H1 (cell line): Measurements from ENCODE around the gene PXDN. TPM values are rescaled to one million over a fixed set of nuclear protein-coding genes. Genes with fewer than 3 reads are reported as not detected.

ENCODE experiments used
- CTCF ChIA-PET: fragments of 300-600 bp; sonication (Branson Sonifier 250); formaldehyde crosslinking; loops from one replicate; lab custom pipeline; 2021; ENCODE audit not compliant: partially characterized antibody; lab: Charles Lee
- POLR2A ChIA-PET: fragments of 300-600 bp; sonication (Branson Sonifier 250); formaldehyde crosslinking; loops from one replicate; lab custom pipeline; 2021; ENCODE audit warnings: inconsistent platforms; ENCODE audit not compliant: partially characterized antibody; lab: Charles Lee
- DNase-seq, 2 experiments: peaks; one replicate each; pipeline versions ENCODE4 v3.0.0 to v3.0.0-alpha.2; 2010 to 2022; ENCODE audit warnings: low spot score in 2 of 2, low read depth in 1 of 2, mixed read lengths in 1 of 2
- FAIRE-seq: peaks from 2 replicates; lab custom pipeline; 2011; peaks lifted over from hg19 to GRCh38; lab: Jason Lieb, UNC
- H2AFZ ChIP-seq: 2 replicates; pipeline ENCODE4 v1.8.1; 2012; ENCODE audit warnings: low read length, inconsistent platforms
- H2AK5ac ChIP-seq: 2 replicates; pipeline ENCODE4 v1.6.1; 2013; ENCODE audit warnings: low read depth, low read length
- H2BK120ac ChIP-seq: replicated peaks from 2 replicates; pipeline ENCODE3; 2013; ENCODE audit warnings: low read depth, low read length, inconsistent platforms
- H2BK12ac ChIP-seq: 2 replicates; pipeline ENCODE4 v1.6.1; 2013; ENCODE audit warnings: low read depth, low read length
- H2BK15ac ChIP-seq: 2 replicates; pipeline ENCODE4 v1.6.1; 2013; ENCODE audit warnings: low read length
- H2BK20ac ChIP-seq: 2 replicates; pipeline ENCODE4 v1.6.1; 2013; ENCODE audit warnings: low read length
- H2BK5ac ChIP-seq: 2 replicates; pipeline ENCODE4 v1.6.1; 2013; ENCODE audit warnings: low read depth, low read length
- H3K14ac ChIP-seq: 2 replicates; pipeline ENCODE4 v1.6.1; 2013; ENCODE audit warnings: inconsistent platforms; ENCODE audit not compliant: insufficient read length
- H3K18ac ChIP-seq: 2 replicates; pipeline ENCODE4 v1.6.1; 2013; ENCODE audit warnings: low read length; ENCODE audit errors: extremely low read depth
- H3K23ac ChIP-seq: 2 replicates; pipeline ENCODE4 v1.6.1; 2013; ENCODE audit warnings: inconsistent platforms; ENCODE audit not compliant: insufficient read length
- H3K23me2 ChIP-seq: 2 replicates; pipeline ENCODE4 v1.6.1; 2013; ENCODE audit warnings: low read depth, low read length
- H3K27ac ChIP-seq: 2 replicates; pipeline ENCODE4 v1.6.1; 2011; ENCODE audit warnings: low read depth, low read length, inconsistent platforms
- H3K27me3 ChIP-seq, 4 experiments: replicated peaks in 1 of 4; 1 replicate in 1 of 4; 2 replicates in 3 of 4; pipeline versions ENCODE4 v1.6.1 to v1.8.1; 2011 to 2013; ENCODE audit warnings: low read length in 3 of 4, mild to moderate bottlenecking in 3 of 4, inconsistent platforms in 2 of 4, mixed read lengths in 2 of 4, moderate library complexity in 1 of 4; ENCODE audit not compliant: control insufficient read depth in 3 of 4, insufficient read depth in 3 of 4; ENCODE audit errors: extremely low read depth in 1 of 4
- H3K36me3 ChIP-seq, 4 experiments: 2 replicates each; pipeline versions ENCODE4 v1.6.1 to v1.8.1; 2011 to 2013; ENCODE audit warnings: mild to moderate bottlenecking in 4 of 4, low read length in 3 of 4, moderate library complexity in 2 of 4, control low read depth in 1 of 4, inconsistent platforms in 1 of 4; ENCODE audit not compliant: insufficient read depth in 4 of 4, control insufficient read depth in 2 of 4
- H3K4ac ChIP-seq: replicated peaks from 2 replicates; pipeline ENCODE3; 2013; ENCODE audit warnings: low read length, low read depth, mixed read lengths, inconsistent platforms; ENCODE audit not compliant: insufficient read length
- H3K4me1 ChIP-seq, 4 experiments: replicated peaks in 1 of 4; 1 replicate in 1 of 4; 2 replicates in 3 of 4; pipeline versions ENCODE4 v1.6.1 to v1.8.1; 2011 to 2013; ENCODE audit warnings: low read length in 3 of 4, inconsistent platforms in 2 of 4, mixed read lengths in 1 of 4; ENCODE audit not compliant: insufficient read depth in 4 of 4, control insufficient read depth in 3 of 4
- H3K4me2 ChIP-seq, 2 experiments: 2 replicates each; pipeline versions ENCODE4 v1.6.1 to v1.8.1; 2011 to 2013; ENCODE audit warnings: low read depth in 2 of 2, low read length in 2 of 2, control low read depth in 1 of 2, inconsistent platforms in 1 of 2, mild to moderate bottlenecking in 1 of 2; ENCODE audit not compliant: insufficient read depth in 1 of 2
- H3K4me3 ChIP-seq, 4 experiments: fragments of 200-600, 300-600 bp in 1 of 4; sonication (generic), shearing (Covaris generic), sonication (Bioruptor Twin) in 1 of 4; 2 replicates each; pipeline versions ENCODE4 v1.5.1 to v1.8.1; 2011 to 2016; ENCODE audit warnings: low read length in 4 of 4, low read depth in 3 of 4, control low read depth in 2 of 4, inconsistent platforms in 2 of 4, mild to moderate bottlenecking in 2 of 4, mixed read lengths in 1 of 4, moderate library complexity in 1 of 4; ENCODE audit not compliant: insufficient read depth in 2 of 4; ENCODE audit errors: extremely low read depth in 1 of 4
- H3K56ac ChIP-seq: replicated peaks from 2 replicates; pipeline ENCODE3; 2013; ENCODE audit warnings: low read depth, mild to moderate bottlenecking, mixed read lengths, low read length, inconsistent platforms; ENCODE audit not compliant: insufficient read length
- H3K79me1 ChIP-seq: 2 replicates; pipeline ENCODE4 v1.6.1; 2013; ENCODE audit warnings: low read depth, low read length, control low read depth
- H3K79me2 ChIP-seq, 2 experiments: 2 replicates each; pipeline versions ENCODE4 v1.6.1 to v1.8.1; 2012 to 2013; ENCODE audit warnings: low read length in 2 of 2, mild to moderate bottlenecking in 2 of 2, inconsistent platforms in 1 of 2; ENCODE audit not compliant: insufficient read depth in 2 of 2, control insufficient read depth in 1 of 2
- H3K9ac ChIP-seq, 4 experiments: replicated peaks in 1 of 4; 1 replicate in 1 of 4; 2 replicates in 3 of 4; pipeline versions ENCODE4 v1.6.1 to v1.8.1; 2011 to 2013; ENCODE audit warnings: low read depth in 3 of 4, low read length in 3 of 4, control low read depth in 2 of 4, mild to moderate bottlenecking in 2 of 4, moderate library complexity in 2 of 4, inconsistent platforms in 1 of 4; ENCODE audit errors: extremely low read depth in 1 of 4
- H3K9me3 ChIP-seq, 2 experiments: 2 replicates each; pipeline versions ENCODE4 v1.6.1 to v1.8.1; 2012 to 2013; ENCODE audit warnings: mild to moderate bottlenecking in 2 of 2, moderate library complexity in 2 of 2, control low read depth in 1 of 2, inconsistent platforms in 1 of 2, low read depth in 1 of 2, low read length in 1 of 2, mixed read lengths in 1 of 2; ENCODE audit not compliant: insufficient read depth in 2 of 2
- H4K20me1 ChIP-seq, 2 experiments: replicated peaks in 1 of 2; 2 replicates each; pipeline versions ENCODE3 to v1.8.1; 2011 to 2013; ENCODE audit warnings: inconsistent platforms in 2 of 2, low read length in 2 of 2, mild to moderate bottlenecking in 1 of 2; ENCODE audit not compliant: insufficient read depth in 2 of 2, control insufficient read depth in 1 of 2
- H4K5ac ChIP-seq: 2 replicates; pipeline ENCODE4 v1.6.1; 2013; ENCODE audit warnings: low read length, low read depth, mixed read lengths, inconsistent platforms; ENCODE audit not compliant: insufficient read length
- H4K8ac ChIP-seq: 2 replicates; pipeline ENCODE4 v1.8.0; 2013; ENCODE audit warnings: mild to moderate bottlenecking, moderate library complexity, low read length, inconsistent platforms; ENCODE audit not compliant: insufficient read depth; ENCODE audit errors: extremely low read depth
- H4K91ac ChIP-seq: replicated peaks from 2 replicates; pipeline ENCODE3; 2013; ENCODE audit warnings: low read length, mixed read lengths, inconsistent platforms; ENCODE audit not compliant: insufficient read length
- ASH2L ChIP-seq: fragments of 200-600, 300-600 bp; sonication (generic); IDR thresholded peaks from one replicate; pipeline ENCODE4 v1.7.1; 2017; ENCODE audit warnings: low read length
- BRCA1 ChIP-seq: IDR thresholded peaks from 2 replicates; pipeline ENCODE4 v1.6.1; 2012; ENCODE audit warnings: low read depth, low read length, improper control_type of control experiment
- CTBP2 ChIP-seq: IDR thresholded peaks from 2 replicates; pipeline ENCODE4 v1.7.0; 2011; ENCODE audit warnings: borderline replicate concordance, mild to moderate bottlenecking, moderate library complexity, mixed read lengths, low read length; ENCODE audit not compliant: insufficient read depth, insufficient read length
- NANOG ChIP-seq: IDR thresholded peaks from 2 replicates; pipeline ENCODE4 v1.6.1; 2011; ENCODE audit warnings: low read length, low read depth, mild to moderate bottlenecking, inconsistent platforms; ENCODE audit not compliant: insufficient read depth, poor library complexity, severe bottlenecking
- PHF8 ChIP-seq: fragments of 200-600 bp; sonication (generic); conservative IDR thresholded peaks from 2 replicates; pipeline ENCODE4 v1.7.1; 2012; ENCODE audit warnings: low read depth, mild to moderate bottlenecking, inconsistent platforms, low read length, moderate library complexity
- RXRA ChIP-seq: IDR thresholded peaks from 2 replicates; pipeline ENCODE4 v1.6.1; 2011; ENCODE audit warnings: low read depth, mild to moderate bottlenecking, low read length, moderate library complexity; ENCODE audit not compliant: insufficient read depth
- SP2 ChIP-seq: IDR thresholded peaks from 2 replicates; pipeline ENCODE4 v1.6.1; 2012; ENCODE audit warnings: mild to moderate bottlenecking, low read length, inconsistent platforms
- TCF12 ChIP-seq: IDR thresholded peaks from 2 replicates; pipeline ENCODE4 v1.6.1; 2011; ENCODE audit warnings: low read depth, mild to moderate bottlenecking, low read length
- WGBS, 2 experiments: shearing (Covaris generic) in 1 of 2; methylation state at CpG; one replicate each; pipeline versions ENCODE4 v1.1.6 to v1.1.7; 2013 to 2015; ENCODE audit warnings: low lambda C conversion rate in 2 of 2, mixed read lengths in 2 of 2, inconsistent platforms in 1 of 2, low coverage in 1 of 2, missing lambda C conversion rate in 1 of 2; ENCODE audit not compliant: insufficient replicate concordance in 2 of 2, insufficient coverage in 1 of 2, insufficient read length in 1 of 2; ENCODE audit errors: extremely low coverage in 1 of 2, missing lambda C conversion rate in 1 of 2; 5-methylcytosine and 5-hydroxymethylcytosine counted together
- polyA plus RNA-seq, 7 experiments: library from polyadenylated mRNA; depleted of rRNA in 3 of 7; stranded (reverse) in 5 of 7; unstranded in 2 of 7; fragments of >200 nt in 5 of 7; fragments of 200-250 nt in 2 of 7; gene quantifications; 1 replicate in 5 of 7; 2 replicates in 1 of 7; 4 replicates in 1 of 7; pipeline versions ENCODE4 v1.2.1 to v1.2.3, GENCODE V29; 2011 to 2013; ENCODE audit warnings: missing spikeins in 2 of 7, mixed read lengths in 2 of 7
- total RNA-seq: library from RNA; stranded (reverse); fragmentation: NEBNext Ultra II Directional; extraction: Animal tissue kit (Norgen Biotek cat#: 25700); gene quantifications from 2 replicates; pipeline ENCODE4 v1.2.1, GENCODE V29; 2021

Gene PXDN
- total and polyA plus RNA-seq, 2 of the 8 experiments (the other 6 are each of a cell fraction or from before 2014, with no cell fraction given), result 104 to 141 TPM

DNA sequence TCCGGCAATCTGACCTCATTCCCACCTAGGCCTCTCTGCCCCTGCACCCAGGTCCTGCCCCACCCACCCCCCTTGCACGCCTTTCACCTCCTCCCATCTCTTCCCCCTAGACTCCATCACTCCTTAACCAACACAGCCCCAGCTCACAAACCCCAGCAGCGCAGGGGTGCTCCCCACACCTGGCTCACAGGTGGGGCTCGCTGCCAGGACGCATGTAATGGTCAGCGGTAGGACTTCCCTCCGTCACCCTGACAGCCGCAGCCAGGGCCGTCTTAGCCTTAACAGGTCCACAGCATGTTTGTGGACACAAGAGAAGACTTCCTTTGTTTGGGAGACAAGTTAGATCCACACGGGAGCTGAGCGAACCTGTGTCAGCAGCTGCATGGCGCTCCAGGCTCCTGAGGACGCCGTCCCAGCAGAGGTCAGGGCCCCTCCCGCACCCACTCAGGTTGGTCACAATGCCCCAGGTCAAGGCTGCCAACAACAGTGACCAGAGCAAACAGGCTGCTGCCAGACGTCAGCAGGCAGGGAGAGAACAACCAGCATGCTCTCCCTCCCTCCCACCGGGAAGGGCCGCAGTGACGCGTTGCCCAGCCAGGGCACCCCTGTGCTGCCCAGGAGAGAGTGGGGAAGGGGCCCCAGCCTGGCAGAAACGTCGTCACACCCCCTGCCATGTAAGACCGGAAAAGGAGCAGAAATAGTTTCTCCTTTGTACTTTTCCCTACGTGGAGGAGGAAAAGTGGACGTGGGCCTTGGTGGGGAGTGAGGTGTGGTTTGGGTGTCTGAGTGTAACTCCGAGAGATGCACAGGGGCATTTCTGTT is 68.0 kb downstream of the PXDN start:
- H3K56ac ChIP-seq, result no peak overlapping the region
- WGBS, 2 experiments, result 93% methylated on average over 20 of the region's 26 CpGs; no CpG with 5 or more reads in 1 of the 2 experiments
- no peak overlapping the region for H2BK5ac ChIP-seq
- H3K18ac ChIP-seq, result no peak overlapping the region; the same call in 1 of the 2 replicates
- TF ChIP-seq SP2, result no peak
- TF ChIP-seq BRCA1, result no peak
- TF ChIP-seq NANOG, result no peak
- TF ChIP-seq CTBP2, result no peak
- no peak for TF ChIP-seq ASH2L
- no peak for TF ChIP-seq PHF8
- no peak for TF ChIP-seq RXRA
- TF ChIP-seq TCF12, result no peak
- H3K79me2 ChIP-seq, result no peaks in the 10 kb centered on the region
- no peak overlapping the region for H3K4me2 ChIP-seq
- H2AFZ ChIP-seq, result no peak overlapping the region
- no peak overlapping the region; the same call in 1 of the 2 replicates for H4K8ac ChIP-seq
- H2BK15ac ChIP-seq, result no peak overlapping the region
- H2BK12ac ChIP-seq, result no peak overlapping the region
- H3K27ac ChIP-seq, result no peak overlapping the region
- no peak overlapping the region for H3K9ac ChIP-seq
- peaks cover 5 to 21% of the 10 kb centered on the region in 2 experiments for H4K20me1 ChIP-seq
- no peak overlapping the region for H4K91ac ChIP-seq
- DNase-seq, result no peak
- H4K5ac ChIP-seq, result no peak overlapping the region
- no peaks in the 10 kb centered on the region for H3K4me1 ChIP-seq
- H3K14ac ChIP-seq, result no peak overlapping the region
- no peak overlapping the region for H2BK120ac ChIP-seq
- ChIA-PET CTCF (interaction anchor here (1.0 to 3.7 kb wide), 5 partner anchors 14 to 93 kb away, joined by 3 to 14 read pairs (median 4); no protein-coding TSS in a partner anchor), POLR2A (no interaction called here)
- H3K4me3 ChIP-seq, result no peak overlapping the region
- no peak overlapping the region for H2AK5ac ChIP-seq
- H3K4ac ChIP-seq, result no peak overlapping the region
- no peaks in the 10 kb centered on the region for H3K27me3 ChIP-seq
- H3K23me2 ChIP-seq, result peaks cover 12% of the 10 kb centered on the region; the same call in 1 of the 2 replicates
- H3K23ac ChIP-seq, result no peak overlapping the region
- H2BK20ac ChIP-seq, result no peak overlapping the region
- H3K36me3 ChIP-seq, result peaks cover 36 to 67% (median 60%) of the 10 kb centered on the region in 4 experiments
- no peaks in the 10 kb centered on the region for H3K9me3 ChIP-seq
- no peak for FAIRE-seq
- no peaks in the 10 kb centered on the region for H3K79me1 ChIP-seq
